ENCODE results near the gene SGK1.

- TF ChIP-seq CTCF (IDR thresholded peaks at IDR 0.05) (no peak), POLR2AphosphoS5 (IDR thresholded peaks at IDR 0.05) (no peak)
Measured at GRCh38 chr6:134172020-134172705, 145.7 kb downstream of the SGK1 start.

Measured in suprapubic skin (tissue), 3 donors.